Measurements from ENCODE around the gene OBSCN.

- TF ChIP-seq EZH2 (IDR thresholded peaks at IDR 0.05; ENCODE audit: borderline replicate concordance, insufficient read depth, low read depth, low read length, poor library complexity, severe bottlenecking) = no peak
- no peak for TF ChIP-seq CTCF (IDR thresholded peaks at IDR 0.05)
Observed at GRCh38 chr1:228339766-228340685, 132.2 kb downstream of the OBSCN start.
